ENCODE results near the gene TBC1D19.
"Not testable (repeated sequence)": the region's sequence is repeated elsewhere in the genome, so short reads cannot be mapped to it uniquely, and the experiment has no call there.

The TBC1D19 gene

DNA sequence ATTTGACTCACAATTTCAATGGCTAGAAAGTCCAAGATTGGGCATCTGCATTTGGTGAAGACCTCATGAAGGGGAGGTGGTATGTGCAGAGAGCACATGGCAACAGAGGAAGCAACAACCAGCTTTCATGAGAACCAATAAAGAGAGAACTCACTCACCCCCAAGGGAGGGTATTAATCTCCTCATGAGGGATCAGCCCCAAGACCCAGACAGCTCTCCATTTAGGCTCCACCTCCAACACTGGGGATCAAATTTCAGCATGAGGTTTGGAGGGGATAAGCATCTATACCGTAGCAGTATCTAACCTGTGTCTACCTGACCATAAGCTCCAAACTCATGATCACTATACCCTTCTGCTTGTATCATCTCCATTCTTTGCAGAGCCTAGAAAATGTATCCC, 9.3 kb upstream of the TBC1D19 start:
- Histone ChIP-seq H3K9ac (ENCODE audit: low read depth, low read length) (no peak overlapping the region), H3K9me3 (ENCODE audit: insufficient read depth, low read depth, low read length) (no peaks in the 10 kb centered on the region), H3K4me3 (ENCODE audit: low read length) (no peak overlapping the region), H3K36me3 (ENCODE audit: insufficient read depth, low read length) (no peaks in the 10 kb centered on the region), H3K27me3 (ENCODE audit: insufficient read depth, low read length) (no peaks in the 10 kb centered on the region; the same call in 1 of the 2 replicates), H3K27ac (ENCODE audit: low read depth, low read length) (no peak overlapping the region), H3K4me1 (ENCODE audit: insufficient read depth, low read length) (no peaks in the 10 kb centered on the region; the same call in 1 of the 2 replicates)
- WGBS = 56% methylated on average over 1 of the region's 1 CpG

DNA sequence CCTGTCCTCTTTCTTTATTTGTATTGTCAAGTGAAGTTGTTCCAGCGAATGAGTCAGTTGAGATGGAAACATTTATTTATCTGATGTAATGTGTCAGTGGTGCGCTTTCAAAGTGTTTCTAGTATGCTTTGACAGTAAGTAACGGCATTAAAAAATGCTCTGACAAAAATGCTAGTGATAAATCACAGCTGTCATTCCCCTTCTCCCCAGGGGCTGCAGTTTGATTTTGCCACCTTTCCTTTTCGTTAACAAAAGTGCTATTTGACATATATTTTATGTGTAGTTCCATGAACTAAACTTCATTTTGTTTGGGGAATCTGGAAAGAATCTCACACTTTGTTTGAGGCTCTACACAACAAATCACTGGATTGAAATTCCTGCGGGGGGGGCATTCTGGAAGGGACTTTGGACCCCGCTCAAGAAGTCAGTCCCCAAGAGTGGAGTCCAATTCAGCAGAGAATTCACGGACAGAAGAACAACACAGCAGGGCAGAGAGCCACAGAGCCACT, 7.6 kb upstream of the TBC1D19 start:
- no peaks in the 10 kb centered on the region for H3K9me3 ChIP-seq (ENCODE audit: insufficient read depth, low read depth, low read length)
- no peak overlapping the region for H3K9ac ChIP-seq (ENCODE audit: low read depth, low read length)
- H3K27me3 ChIP-seq (ENCODE audit: insufficient read depth, low read length) = no peaks in the 10 kb centered on the region; the same call in 1 of the 2 replicates
- WGBS = 92% methylated on average over 6 of the region's 7 CpGs
- H3K27ac ChIP-seq (ENCODE audit: low read depth, low read length) = no peak overlapping the region
- no peaks in the 10 kb centered on the region for H3K36me3 ChIP-seq (ENCODE audit: insufficient read depth, low read length)
- H3K4me1 ChIP-seq (ENCODE audit: insufficient read depth, low read length) = no peaks in the 10 kb centered on the region; the same call in 1 of the 2 replicates
- no peak overlapping the region for H3K4me3 ChIP-seq (ENCODE audit: low read length)

DNA sequence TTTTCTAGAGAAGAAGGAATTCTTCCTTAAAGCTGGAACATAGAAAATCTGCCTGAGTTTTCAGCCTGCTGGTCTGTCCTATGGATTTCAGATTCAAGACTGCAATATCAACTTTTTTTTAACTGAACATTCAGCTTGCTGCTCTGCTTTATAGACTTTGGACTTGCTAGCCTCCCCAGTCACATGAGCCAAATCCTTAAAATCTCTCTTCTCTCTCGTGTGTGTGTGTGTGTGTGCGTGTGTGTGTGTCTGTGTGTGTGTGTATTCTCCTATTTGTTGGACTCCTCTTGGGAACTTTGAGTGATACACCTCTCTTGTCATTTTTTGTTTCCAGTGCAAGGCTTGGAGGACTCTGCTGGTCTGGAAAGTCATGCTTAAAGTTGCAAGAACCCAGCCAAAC, 6.8 kb upstream of the TBC1D19 start:
- no CpG with 5 or more reads among the region's 2 CpGs for WGBS
- Histone ChIP-seq H3K9me3 (ENCODE audit: insufficient read depth, low read depth, low read length) (no peaks in the 10 kb centered on the region), H3K9ac (ENCODE audit: low read depth, low read length) (no peak overlapping the region)

DNA sequence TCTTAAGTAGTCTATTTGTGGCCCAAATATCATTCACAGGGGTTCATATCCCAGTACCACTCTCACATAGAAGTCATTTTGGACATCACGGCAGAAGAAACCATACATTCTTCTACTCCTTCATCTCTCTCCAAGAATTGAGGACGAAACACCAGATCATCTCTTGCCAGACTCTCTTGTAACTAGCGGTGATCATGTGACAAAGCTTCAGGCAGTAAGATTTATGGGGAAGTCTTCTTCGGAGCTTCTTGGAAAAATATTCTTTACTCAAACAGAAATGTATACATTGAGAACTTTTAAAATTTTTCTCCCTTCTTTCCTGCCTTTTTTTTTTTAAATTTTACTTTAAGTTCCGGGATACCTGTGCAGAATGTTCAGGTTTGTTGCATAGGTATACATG, 4.7 kb upstream of the TBC1D19 start:
- Histone ChIP-seq H3K36me3 (ENCODE audit: insufficient read depth, low read length) (no peaks in the 10 kb centered on the region), H3K4me3 (ENCODE audit: low read length) (no peak overlapping the region), H3K27me3 (ENCODE audit: insufficient read depth, low read length) (peaks cover 2% of the 10 kb centered on the region; the same call in 1 of the 2 replicates), H3K4me1 (ENCODE audit: insufficient read depth, low read length) (no peaks in the 10 kb centered on the region; the same call in 1 of the 2 replicates), H3K27ac (ENCODE audit: low read depth, low read length) (no peak overlapping the region), H3K9ac (ENCODE audit: low read depth, low read length) (no peak overlapping the region), H3K9me3 (ENCODE audit: insufficient read depth, low read depth, low read length) (no peaks in the 10 kb centered on the region)
- 93% methylated on average over 3 of the region's 5 CpGs for WGBS

More for the DNA sequence above, 6.8 kb upstream of the TBC1D19 start:
- peaks cover under 1% of the 10 kb centered on the region; the same call in 1 of the 2 replicates for H3K27me3 ChIP-seq (ENCODE audit: insufficient read depth, low read length)
- no peaks in the 10 kb centered on the region for H3K36me3 ChIP-seq (ENCODE audit: insufficient read depth, low read length)
- H3K4me1 ChIP-seq (ENCODE audit: insufficient read depth, low read length) = no peaks in the 10 kb centered on the region; the same call in 1 of the 2 replicates
- H3K4me3 ChIP-seq (ENCODE audit: low read length) = no peak overlapping the region
- no peak overlapping the region for H3K27ac ChIP-seq (ENCODE audit: low read depth, low read length)

DNA sequence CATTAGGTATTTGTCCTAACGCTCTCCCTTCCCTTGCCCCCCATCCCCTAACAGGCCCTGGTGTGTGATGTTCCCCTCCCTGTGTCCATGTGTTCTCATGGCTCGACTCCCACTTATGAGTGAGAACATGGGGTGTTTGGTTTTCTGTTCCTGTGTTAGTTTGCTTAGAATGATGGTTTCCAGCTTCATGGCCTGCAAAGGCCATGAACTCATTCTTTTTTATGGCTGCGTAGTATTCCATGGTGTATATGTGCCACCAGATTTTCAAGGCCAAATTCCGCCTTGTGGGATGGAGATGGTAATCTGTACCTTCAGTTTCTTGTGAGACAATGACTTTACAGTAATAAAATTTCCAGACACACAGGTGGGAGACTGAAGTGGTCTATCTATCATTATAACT, 2.5 kb upstream of the TBC1D19 start:
- not testable (repeated sequence) for H3K4me3 ChIP-seq (ENCODE audit: low read length); H3K9ac ChIP-seq (ENCODE audit: low read depth, low read length); H3K9me3 ChIP-seq (ENCODE audit: insufficient read depth, low read depth, low read length); H3K27me3 ChIP-seq (ENCODE audit: insufficient read depth, low read length); H3K27ac ChIP-seq (ENCODE audit: low read depth, low read length); H3K36me3 ChIP-seq (ENCODE audit: insufficient read depth, low read length); H3K4me1 ChIP-seq (ENCODE audit: insufficient read depth, low read length)
- WGBS = 90% methylated on average over 4 of the region's 4 CpGs

DNA sequence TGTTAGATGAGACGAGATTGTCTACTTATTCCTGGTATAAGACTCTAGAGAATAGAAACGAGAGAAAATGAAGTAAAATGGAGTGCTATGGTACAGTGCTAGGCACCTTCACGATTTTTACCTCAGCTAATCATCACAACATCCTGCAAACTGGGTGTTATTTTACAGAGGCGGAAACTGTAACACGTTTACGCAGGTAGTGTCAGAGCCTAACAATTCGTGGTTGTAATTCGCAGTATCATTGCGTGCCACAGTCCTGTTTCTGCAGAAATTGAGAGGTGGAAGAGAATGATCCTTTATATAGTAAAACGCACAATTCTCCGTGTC, 383 bp upstream of the TBC1D19 start:
- H3K27ac ChIP-seq (ENCODE audit: low read depth, low read length) = no peak overlapping the region; the same call in 1 of the 2 replicates
- 0 out of 2 replicates have a peak, but pooled peaks cover 4% of the 10 kb centered on the region for H3K4me1 ChIP-seq (ENCODE audit: insufficient read depth, low read length)
- 0 out of 2 replicates have a peak, but pooled peaks cover 5% of the 10 kb centered on the region for H3K27me3 ChIP-seq (ENCODE audit: insufficient read depth, low read length)
- 33% methylated on average over 11 of the region's 11 CpGs for WGBS
- no peaks in the 10 kb centered on the region for H3K9me3 ChIP-seq (ENCODE audit: insufficient read depth, low read depth, low read length)
- H3K36me3 ChIP-seq (ENCODE audit: insufficient read depth, low read length) = no peaks in the 10 kb centered on the region
- peak overlapping the region; percentile 88 for H3K4me3 ChIP-seq (ENCODE audit: low read length)
- peak overlapping the region; percentile 59 for H3K9ac ChIP-seq (ENCODE audit: low read depth, low read length)

DNA sequence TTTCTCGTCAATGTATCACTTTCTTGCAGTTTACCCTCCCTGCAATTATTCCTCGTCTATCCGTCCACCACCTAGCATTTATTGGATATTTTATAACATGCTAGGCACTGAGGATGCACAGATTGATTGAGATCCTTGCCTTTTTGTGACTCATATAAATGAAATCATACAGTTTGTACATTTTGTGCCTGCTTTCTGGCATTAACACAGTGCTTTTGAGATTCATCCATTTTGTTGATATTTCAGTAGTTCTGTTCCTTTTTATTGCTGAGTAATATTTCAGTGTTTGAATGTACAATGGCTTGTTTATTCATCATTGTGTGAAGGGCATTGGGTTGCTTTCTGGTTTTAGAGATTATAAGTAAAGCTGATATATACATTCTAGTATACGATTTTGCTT, 841 bp downstream of the TBC1D19 start:
- H3K36me3 ChIP-seq (ENCODE audit: insufficient read depth, low read length) = no peaks in the 10 kb centered on the region
- peak overlapping the region; percentile 59 for H3K9ac ChIP-seq (ENCODE audit: low read depth, low read length)
- 42% methylated on average over 4 of the region's 4 CpGs for WGBS
- 0 out of 2 replicates have a peak, but pooled peaks cover 4% of the 10 kb centered on the region for H3K4me1 ChIP-seq (ENCODE audit: insufficient read depth, low read length)
- no peak overlapping the region for H3K27ac ChIP-seq (ENCODE audit: low read depth, low read length)
- 0 out of 2 replicates have a peak, but pooled peaks cover 5% of the 10 kb centered on the region for H3K27me3 ChIP-seq (ENCODE audit: insufficient read depth, low read length)
- no peaks in the 10 kb centered on the region for H3K9me3 ChIP-seq (ENCODE audit: insufficient read depth, low read depth, low read length)
- peak overlapping the region; percentile 88 for H3K4me3 ChIP-seq (ENCODE audit: low read length)

DNA sequence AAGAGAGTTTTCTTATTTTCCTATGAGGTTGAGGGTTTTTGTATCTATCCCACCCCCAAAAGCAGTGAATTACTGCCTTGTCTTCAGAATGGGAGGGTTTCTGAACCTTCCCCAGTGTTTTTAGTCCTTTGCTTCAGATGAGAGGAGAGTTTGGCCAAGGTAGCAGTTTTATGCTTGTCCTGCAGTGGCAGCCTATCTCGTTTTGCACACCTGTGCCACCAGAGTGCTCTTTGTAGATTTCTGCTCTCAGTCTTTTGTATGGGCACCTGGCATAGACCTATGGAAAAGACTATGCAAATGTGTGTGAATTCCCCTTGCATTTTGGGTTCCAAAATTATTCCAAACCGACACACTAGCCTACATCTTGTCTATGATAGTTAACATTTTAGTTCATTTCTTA, 5.8 kb downstream of the TBC1D19 start:
- Histone ChIP-seq H3K4me3 (ENCODE audit: low read length) (no peak overlapping the region), H3K36me3 (ENCODE audit: insufficient read depth, low read length) (no peaks in the 10 kb centered on the region), H3K27me3 (ENCODE audit: insufficient read depth, low read length) (0 out of 2 replicates have a peak, but pooled peaks cover 2% of the 10 kb centered on the region), H3K27ac (ENCODE audit: low read depth, low read length) (no peak overlapping the region), H3K4me1 (ENCODE audit: insufficient read depth, low read length) (0 out of 2 replicates have a peak, but pooled peaks cover 8% of the 10 kb centered on the region), H3K9me3 (ENCODE audit: insufficient read depth, low read depth, low read length) (no peaks in the 10 kb centered on the region), H3K9ac (ENCODE audit: low read depth, low read length) (no peak overlapping the region)
- 71% methylated on average over 1 of the region's 2 CpGs for WGBS

DNA sequence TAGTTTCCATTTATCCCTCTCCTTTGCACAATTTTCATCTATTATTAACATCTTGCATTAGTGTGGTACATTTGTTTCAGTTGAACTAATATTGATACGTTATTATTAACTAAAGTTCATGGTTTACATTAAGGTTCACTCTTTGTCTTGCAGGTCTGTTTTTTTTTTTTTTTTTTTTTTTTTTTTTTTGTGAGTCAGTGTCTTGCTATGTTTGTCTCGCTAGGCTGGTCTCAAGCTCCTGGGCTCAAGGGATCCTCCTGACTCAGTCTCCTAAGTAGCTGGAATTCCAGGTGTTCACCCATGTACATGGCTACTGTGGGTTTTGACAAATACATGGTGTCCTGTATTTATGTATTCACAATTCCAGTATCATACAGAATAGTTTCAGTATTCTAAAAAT, 6.8 kb downstream of the TBC1D19 start:
- H3K36me3 ChIP-seq (ENCODE audit: insufficient read depth, low read length) = no peaks in the 10 kb centered on the region
- no peak overlapping the region for H3K9ac ChIP-seq (ENCODE audit: low read depth, low read length)
- 91% methylated on average over 2 of the region's 2 CpGs for WGBS
- H3K9me3 ChIP-seq (ENCODE audit: insufficient read depth, low read depth, low read length) = no peaks in the 10 kb centered on the region
- H3K4me3 ChIP-seq (ENCODE audit: low read length) = no peak overlapping the region
- 0 out of 2 replicates have a peak, but pooled peaks cover 7% of the 10 kb centered on the region for H3K4me1 ChIP-seq (ENCODE audit: insufficient read depth, low read length)
- H3K27me3 ChIP-seq (ENCODE audit: insufficient read depth, low read length) = no peaks in the 10 kb centered on the region
- H3K27ac ChIP-seq (ENCODE audit: low read depth, low read length) = no peak overlapping the region

DNA sequence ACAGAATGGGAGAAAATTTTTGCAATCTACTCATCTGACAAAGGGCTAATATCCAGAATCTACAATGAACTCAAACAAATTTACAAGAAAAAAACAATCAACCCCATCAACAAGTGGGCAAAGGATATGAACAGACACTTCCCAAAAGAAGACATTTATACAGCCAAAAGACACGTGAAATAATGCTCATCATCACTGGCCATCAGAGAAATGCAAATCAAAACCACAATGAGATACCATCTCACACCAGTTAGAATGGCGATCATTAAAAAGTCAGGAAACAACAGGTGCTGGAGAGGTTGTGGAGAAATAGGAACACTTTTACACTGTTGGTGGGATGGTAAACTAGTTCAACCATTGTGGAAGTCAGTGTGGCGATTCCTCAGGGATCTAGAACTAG, 9.7 kb downstream of the TBC1D19 start:
- not testable (repeated sequence) for H3K27me3 ChIP-seq (ENCODE audit: insufficient read depth, low read length); H3K9me3 ChIP-seq (ENCODE audit: insufficient read depth, low read depth, low read length); H3K36me3 ChIP-seq (ENCODE audit: insufficient read depth, low read length); H3K4me3 ChIP-seq (ENCODE audit: low read length); H3K4me1 ChIP-seq (ENCODE audit: insufficient read depth, low read length); H3K27ac ChIP-seq (ENCODE audit: low read depth, low read length); H3K9ac ChIP-seq (ENCODE audit: low read depth, low read length)
- WGBS = 92% methylated on average over 2 of the region's 3 CpGs

DNA sequence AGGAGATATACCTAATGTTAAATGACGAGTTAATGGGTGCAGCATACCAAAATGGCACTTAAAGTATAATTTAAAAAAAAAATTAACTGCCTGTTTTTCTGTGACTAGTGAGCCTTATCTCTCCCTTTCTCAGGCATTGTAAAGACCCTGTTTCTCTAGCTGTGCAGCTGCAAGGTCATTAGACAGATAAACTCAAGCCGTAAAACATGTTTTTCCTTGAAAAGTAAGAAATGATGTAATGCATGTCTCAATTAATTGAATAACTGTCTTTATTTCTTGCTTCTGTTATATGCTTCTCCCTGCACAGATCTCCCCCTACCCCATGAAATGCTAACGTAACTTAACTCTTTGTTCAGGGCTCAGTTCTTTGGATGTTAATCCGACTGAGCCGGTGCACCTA, 10.5 kb downstream of the TBC1D19 start:
- 94% methylated on average over 4 of the region's 5 CpGs for WGBS
- Histone ChIP-seq H3K4me3 (ENCODE audit: low read length) (no peak overlapping the region), H3K9ac (ENCODE audit: low read depth, low read length) (no peak overlapping the region), H3K4me1 (ENCODE audit: insufficient read depth, low read length) (0 out of 2 replicates have a peak, but pooled peaks cover 7% of the 10 kb centered on the region), H3K36me3 (ENCODE audit: insufficient read depth, low read length) (no peaks in the 10 kb centered on the region), H3K9me3 (ENCODE audit: insufficient read depth, low read depth, low read length) (no peaks in the 10 kb centered on the region), H3K27ac (ENCODE audit: low read depth, low read length) (no peak overlapping the region), H3K27me3 (ENCODE audit: insufficient read depth, low read length) (no peaks in the 10 kb centered on the region)

DNA sequence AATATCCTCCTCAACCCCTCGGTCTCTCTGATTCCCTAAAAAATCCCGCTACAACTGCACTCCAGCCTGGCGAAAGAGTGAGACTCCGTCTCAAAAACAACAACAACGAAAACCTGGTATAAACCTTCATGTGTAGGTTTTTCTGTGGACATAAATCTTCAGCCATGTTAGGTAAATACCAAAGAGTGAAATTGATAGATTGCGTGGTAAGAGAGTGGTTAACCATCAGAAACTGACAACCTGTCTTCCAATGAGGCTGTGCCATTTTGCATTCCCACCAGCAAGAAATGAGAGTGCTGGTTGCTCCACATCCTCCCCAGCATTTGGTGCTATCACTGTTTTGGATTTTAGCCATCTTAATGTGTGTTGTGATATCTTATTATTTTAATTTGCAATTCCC, 10.9 kb downstream of the TBC1D19 start:
- H3K36me3 ChIP-seq (ENCODE audit: insufficient read depth, low read length) = no peaks in the 10 kb centered on the region
- WGBS = 92% methylated on average over 6 of the region's 6 CpGs
- no peak overlapping the region for H3K9ac ChIP-seq (ENCODE audit: low read depth, low read length)
- H3K27ac ChIP-seq (ENCODE audit: low read depth, low read length) = no peak overlapping the region
- H3K4me1 ChIP-seq (ENCODE audit: insufficient read depth, low read length) = 0 out of 2 replicates have a peak, but pooled peaks cover 6% of the 10 kb centered on the region
- H3K9me3 ChIP-seq (ENCODE audit: insufficient read depth, low read depth, low read length) = no peaks in the 10 kb centered on the region
- H3K27me3 ChIP-seq (ENCODE audit: insufficient read depth, low read length) = no peaks in the 10 kb centered on the region
- no peak overlapping the region for H3K4me3 ChIP-seq (ENCODE audit: low read length)
